CD14-positive monocyte (primary cell): ENCODE data around the gene MYO3B. TPM values are rescaled to one million over a fixed set of nuclear protein-coding genes. Genes with fewer than 3 reads are reported as not detected.
"Not testable (repeated sequence)": the region's sequence is repeated elsewhere in the genome, so short reads cannot be mapped to it uniquely, and the experiment has no call there.

Experiments
- DNase-seq, 3 donors: peaks; one replicate each; pipeline ENCODE4 v3.0.0-alpha.2; 2011 to 2022
- H2AFZ ChIP-seq: 2 replicates; pipeline ENCODE4 v1.6.0; 2012; ENCODE audit warnings: mild to moderate bottlenecking, low read depth, low read length, inconsistent platforms; ENCODE audit not compliant: insufficient read depth, poor library complexity, severe bottlenecking
- H3K27ac ChIP-seq, 2 donors: 1 replicate in 1 of 2; 2 replicates in 1 of 2; pipeline ENCODE4 v1.5.1; 2012 to 2013; ENCODE audit warnings: low read length in 2 of 2, control low read depth in 1 of 2, inconsistent platforms in 1 of 2, low read depth in 1 of 2, mild to moderate bottlenecking in 1 of 2
- H3K27me3 ChIP-seq, 2 donors: one replicate each; pipeline versions ENCODE4 v1.6.0 to v1.6.1; 2011 to 2013; ENCODE audit warnings: low read length in 2 of 2; ENCODE audit not compliant: control insufficient read depth in 2 of 2, insufficient read depth in 2 of 2
- H3K36me3 ChIP-seq, 2 donors: replicated peaks in 1 of 2; 1 replicate in 1 of 2; 2 replicates in 1 of 2; pipeline versions ENCODE4 v1.5.1 to v1.6.1; 2012 to 2013; ENCODE audit warnings: low read length in 2 of 2, control low read depth in 1 of 2, inconsistent platforms in 1 of 2, mild to moderate bottlenecking in 1 of 2; ENCODE audit not compliant: insufficient read depth in 2 of 2, control insufficient read depth in 1 of 2
- H3K4me1 ChIP-seq, 2 donors: 1 replicate in 1 of 2; 2 replicates in 1 of 2; pipeline versions ENCODE4 v1.5.1 to v1.6.1; 2012 to 2013; ENCODE audit warnings: low read length in 2 of 2, control low read depth in 1 of 2, inconsistent platforms in 1 of 2, mild to moderate bottlenecking in 1 of 2, moderate library complexity in 1 of 2; ENCODE audit not compliant: insufficient read depth in 2 of 2, control insufficient read depth in 1 of 2
- H3K4me2 ChIP-seq: replicated peaks from 2 replicates; pipeline ENCODE3; 2012; ENCODE audit warnings: low read length, moderate library complexity, mild to moderate bottlenecking; ENCODE audit not compliant: poor library complexity, severe bottlenecking; ENCODE audit errors: extremely low read depth
- H3K4me3 ChIP-seq, 3 experiments: fragments of 200-600 bp in 1 of 3; sonication (generic) in 1 of 3; replicated peaks in 1 of 3; 1 replicate in 2 of 3; 2 replicates in 1 of 3; pipeline ENCODE4 v1.5.1; 2011 to 2013; ENCODE audit warnings: low read length in 3 of 3, mild to moderate bottlenecking in 3 of 3, control low read depth in 2 of 3, low read depth in 2 of 3, inconsistent platforms in 1 of 3, moderate library complexity in 1 of 3
- H3K79me2 ChIP-seq: 2 replicates; pipeline ENCODE4 v1.6.0; 2012; ENCODE audit warnings: mild to moderate bottlenecking, control low read depth, inconsistent platforms, low read length, moderate library complexity; ENCODE audit not compliant: insufficient read depth
- H3K9ac ChIP-seq: 2 replicates; pipeline ENCODE4 v1.6.0; 2017; ENCODE audit warnings: low read length, mild to moderate bottlenecking; ENCODE audit not compliant: insufficient read depth, poor library complexity, severe bottlenecking
- H3K9me3 ChIP-seq, 2 donors: replicated peaks in 1 of 2; 1 replicate in 1 of 2; 2 replicates in 1 of 2; pipeline versions ENCODE4 v1.5.1 to v1.6.1; 2012 to 2013; ENCODE audit warnings: low read length in 2 of 2, control low read depth in 1 of 2; ENCODE audit not compliant: control insufficient read depth in 1 of 2, insufficient read depth in 1 of 2
- H4K20me1 ChIP-seq: 2 replicates; pipeline ENCODE4 v1.6.0; 2012; ENCODE audit warnings: mild to moderate bottlenecking, low read length, control low read depth, moderate library complexity; ENCODE audit not compliant: insufficient read depth
- H3K27ac Mint-ChIP-seq, 7 donors: one replicate each; pipeline ENCODE4 v1.8.0; 2020; ENCODE audit warnings: mild to moderate bottlenecking in 7 of 7, mixed read lengths in 7 of 7, moderate library complexity in 6 of 7, inconsistent platforms in 2 of 7
- H3K27me3 Mint-ChIP-seq, 3 donors: one replicate each; pipeline ENCODE4 v1.8.0; 2021 to 2022; ENCODE audit warnings: low read depth in 3 of 3, mild to moderate bottlenecking in 3 of 3, mixed read lengths in 3 of 3, moderate library complexity in 3 of 3, inconsistent platforms in 1 of 3
- H3K36me3 Mint-ChIP-seq, 2 donors: one replicate each; pipeline ENCODE4 v1.8.0; 2020; ENCODE audit warnings: mixed read lengths in 2 of 2, inconsistent platforms in 1 of 2, mild to moderate bottlenecking in 1 of 2
- H3K4me1 Mint-ChIP-seq: one replicate; pipeline ENCODE4 v1.8.0; 2020; ENCODE audit warnings: mild to moderate bottlenecking, mixed read lengths
- H3K4me3 Mint-ChIP-seq, 2 donors: one replicate each; pipeline ENCODE4 v1.8.0; 2020; ENCODE audit warnings: mild to moderate bottlenecking in 2 of 2, mixed read lengths in 2 of 2, moderate library complexity in 1 of 2
- H3K9me3 Mint-ChIP-seq, 7 donors: one replicate each; pipeline ENCODE4 v1.8.0; 2020 to 2022; ENCODE audit warnings: mixed read lengths in 7 of 7, mild to moderate bottlenecking in 6 of 7, moderate library complexity in 6 of 7, inconsistent platforms in 2 of 7
- WGBS: methylation state at CpG from one replicate; pipeline ENCODE4 v1.1.5; 2013; ENCODE audit warnings: missing lambda C conversion rate; ENCODE audit not compliant: insufficient coverage; 5-methylcytosine and 5-hydroxymethylcytosine counted together
- intact Hi-C, 2 donors: fragments of 100-400 bp; cut with micrococcal nuclease; formaldehyde crosslinking; loops; one replicate each; pipeline versions ENCODE4 v1.15.0 to v1.15.1; 2023
- polyA plus RNA-seq, 3 donors: library from polyadenylated mRNA; depleted of rRNA in 1 of 3; unstranded in 2 of 3; stranded (reverse) in 1 of 3; fragments of 300-500 nt in 2 of 3; fragments of >200 nt in 1 of 3; fragmentation: Illumina TruSeq in 2 of 3; gene quantifications; 1 replicate in 2 of 3; 2 replicates in 1 of 3; pipeline ENCODE4 v1.2.3, GENCODE V29; 2012 to 2021
- TF ChIP-seq, protein P1 (sequence below): fragments of 200-600 bp; IDR thresholded peaks from one replicate; pipeline ENCODE4 v1.8.0; 2022; ENCODE audit warnings: antibody characterized with exemption, mild to moderate bottlenecking

The MYO3B gene
- polyA plus RNA-seq, 3 donors, result not detected

DNA sequence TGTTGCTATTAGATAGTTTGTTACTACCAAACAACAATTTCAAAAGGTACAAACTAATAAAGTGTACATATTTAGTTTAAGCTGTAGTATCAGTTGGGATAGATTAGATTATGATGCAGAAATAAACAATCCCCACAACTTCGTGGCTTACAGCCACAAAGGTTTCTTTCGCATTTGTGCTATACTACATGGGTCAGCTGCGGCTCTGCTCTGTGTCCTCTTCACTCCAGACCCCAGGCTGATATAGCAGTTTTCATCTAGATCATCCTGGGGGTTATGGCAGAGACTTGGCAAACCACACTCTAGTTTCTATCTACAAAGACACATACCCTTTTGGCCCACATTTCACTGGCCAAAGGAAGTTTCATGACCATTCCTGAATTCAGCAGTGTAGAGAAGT is 429.2 kb downstream of the MYO3B start:
- H3K9ac ChIP-seq, result no peak overlapping the region
- no peak overlapping the region for H3K4me3 ChIP-seq
- H3K4me1 ChIP-seq, result no peaks in the 10 kb centered on the region
- TF ChIP-seq, protein P1, sequence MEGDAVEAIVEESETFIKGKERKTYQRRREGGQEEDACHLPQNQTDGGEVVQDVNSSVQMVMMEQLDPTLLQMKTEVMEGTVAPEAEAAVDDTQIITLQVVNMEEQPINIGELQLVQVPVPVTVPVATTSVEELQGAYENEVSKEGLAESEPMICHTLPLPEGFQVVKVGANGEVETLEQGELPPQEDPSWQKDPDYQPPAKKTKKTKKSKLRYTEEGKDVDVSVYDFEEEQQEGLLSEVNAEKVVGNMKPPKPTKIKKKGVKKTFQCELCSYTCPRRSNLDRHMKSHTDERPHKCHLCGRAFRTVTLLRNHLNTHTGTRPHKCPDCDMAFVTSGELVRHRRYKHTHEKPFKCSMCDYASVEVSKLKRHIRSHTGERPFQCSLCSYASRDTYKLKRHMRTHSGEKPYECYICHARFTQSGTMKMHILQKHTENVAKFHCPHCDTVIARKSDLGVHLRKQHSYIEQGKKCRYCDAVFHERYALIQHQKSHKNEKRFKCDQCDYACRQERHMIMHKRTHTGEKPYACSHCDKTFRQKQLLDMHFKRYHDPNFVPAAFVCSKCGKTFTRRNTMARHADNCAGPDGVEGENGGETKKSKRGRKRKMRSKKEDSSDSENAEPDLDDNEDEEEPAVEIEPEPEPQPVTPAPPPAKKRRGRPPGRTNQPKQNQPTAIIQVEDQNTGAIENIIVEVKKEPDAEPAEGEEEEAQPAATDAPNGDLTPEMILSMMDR, result no peak
- Mint-ChIP-seq H3K4me1 (no peaks in the 10 kb centered on the region), H3K27me3 (peaks cover 3 to 16% (median 6%) of the 10 kb centered on the region in 3 donors), H3K9me3 (peaks cover 0 to 3% (median 0%) of the 10 kb centered on the region in 7 donors), H3K36me3 (no peaks in the 10 kb centered on the region), H3K27ac (no peak overlapping the region), H3K4me3 (no peak overlapping the region)
- DNase-seq, result no peak
- no peak overlapping the region for H3K27ac ChIP-seq
- no peaks in the 10 kb centered on the region for H4K20me1 ChIP-seq
- WGBS, result 100% methylated on average over 2 of the region's 3 CpGs
- H3K79me2 ChIP-seq, result no peaks in the 10 kb centered on the region
- no peak overlapping the region for H3K4me2 ChIP-seq
- no peaks in the 10 kb centered on the region for H3K36me3 ChIP-seq
- intact Hi-C loops, result no loop called here
- no peaks in the 10 kb centered on the region for H3K9me3 ChIP-seq
- no peaks in the 10 kb centered on the region for H3K27me3 ChIP-seq
- H2AFZ ChIP-seq, result no peak overlapping the region

DNA sequence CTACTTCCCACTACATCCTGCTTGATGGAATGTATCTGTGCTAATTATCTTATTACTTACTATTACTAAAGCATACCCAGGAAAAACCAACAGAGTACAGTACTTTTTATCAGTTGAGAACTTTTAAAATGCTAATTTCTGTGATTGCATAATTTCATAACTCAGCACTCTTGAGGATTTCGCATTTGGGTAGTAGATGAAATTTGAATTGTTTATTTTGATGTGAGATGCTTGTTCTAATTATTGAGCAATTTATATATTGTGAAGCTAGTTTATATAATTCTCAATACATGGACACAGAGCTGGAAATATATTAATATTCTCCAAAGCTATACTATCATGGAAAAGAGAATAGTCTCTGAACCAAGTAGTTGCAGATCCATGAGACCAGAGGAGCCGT is 432.7 kb downstream of the MYO3B start:
- Histone ChIP-seq H3K9ac (no peak overlapping the region), H3K36me3 (no peaks in the 10 kb centered on the region), H2AFZ (no peak overlapping the region), H3K27me3 (no peaks in the 10 kb centered on the region), H3K4me1 (no peaks in the 10 kb centered on the region), H3K79me2 (no peaks in the 10 kb centered on the region), H3K9me3 (no peaks in the 10 kb centered on the region), H3K4me2 (no peak overlapping the region), H3K4me3 (no peak overlapping the region), H4K20me1 (no peaks in the 10 kb centered on the region), H3K27ac (no peak overlapping the region)
- WGBS, result 100% methylated on average over 1 of the region's 2 CpGs
- Mint-ChIP-seq H3K27me3 (peaks cover 0 to 5% (median 3%) of the 10 kb centered on the region in 3 donors), H3K36me3 (no peaks in the 10 kb centered on the region), H3K4me1 (no peaks in the 10 kb centered on the region), H3K9me3 (peaks cover 0 to 3% (median 0%) of the 10 kb centered on the region in 7 donors), H3K4me3 (no peak overlapping the region), H3K27ac (no peak overlapping the region)
- DNase-seq, result no peak
- TF ChIP-seq, protein P1, result no peak
- intact Hi-C loops, result no loop called here

DNA sequence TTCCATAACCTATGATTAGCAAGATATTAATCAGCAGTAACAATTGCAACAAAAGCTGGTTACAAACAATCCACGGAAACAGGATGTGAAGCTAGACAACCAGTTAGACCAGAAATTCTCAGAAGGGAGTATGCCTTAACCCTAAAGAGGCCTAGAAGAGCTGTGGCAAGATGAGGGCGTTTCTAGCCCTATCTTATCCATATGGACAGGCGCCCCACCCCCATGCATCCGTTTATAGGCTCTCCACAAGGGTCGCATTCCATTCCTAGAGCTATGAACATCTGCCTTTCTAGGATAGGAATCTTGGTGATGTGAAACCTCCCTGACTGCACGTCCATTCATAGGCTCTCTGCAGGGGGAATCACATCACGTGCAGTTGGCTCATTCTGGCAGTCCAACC is 441.0 kb downstream of the MYO3B start:
- H3K27ac Mint-ChIP-seq, H3K4me3 ChIP-seq, H3K36me3 Mint-ChIP-seq, H3K9ac ChIP-seq, H3K4me3 Mint-ChIP-seq, H3K4me1 ChIP-seq, H3K36me3 ChIP-seq, H3K4me1 Mint-ChIP-seq, DNase-seq, H3K79me2 ChIP-seq, H4K20me1 ChIP-seq, H3K27me3 ChIP-seq, H3K27me3 Mint-ChIP-seq, H3K4me2 ChIP-seq, intact Hi-C loops, H3K27ac ChIP-seq, H2AFZ ChIP-seq: not testable (repeated sequence)
- peaks cover 7 to 33% (median 19%) of the 10 kb centered on the region in 7 donors for H3K9me3 Mint-ChIP-seq
- H3K9me3 ChIP-seq, result peaks cover 0 to 11% of the 10 kb centered on the region in 2 donors
- 83% methylated on average over 1 of the region's 7 CpGs for WGBS
